B cell (primary cell): ENCODE data around the gene FOXM1. TPM values are rescaled to one million over a fixed set of nuclear protein-coding genes. Genes with fewer than 3 reads are reported as not detected.

ENCODE experiments used
- ATAC-seq: fragments of 200-7000 bp; cut with Tn5 transposase; one replicate; pipeline ENCODE4 v1.10.0; 2021; ENCODE audit warnings: low read depth, mild to moderate bottlenecking, moderate number of reproducible peaks, moderate library complexity
- CTCF ChIA-PET: fragments of 350-600 bp; sonication (Branson Sonifier 250); formaldehyde crosslinking; loops from one replicate; lab custom pipeline; 2021; ENCODE audit warnings: antibody characterized with exemption, inconsistent platforms; lab: Charles Lee
- POLR2A ChIA-PET: fragments of 350-600 bp; sonication (Branson Sonifier 250); formaldehyde crosslinking; loops from one replicate; lab custom pipeline; 2021; ENCODE audit warnings: antibody characterized with exemption; lab: Charles Lee
- DNase-seq: peaks from one replicate; pipeline ENCODE4 v3.0.0; 2013
- H2AFZ ChIP-seq: 2 replicates; pipeline ENCODE4 v1.6.1; 2012; ENCODE audit warnings: mild to moderate bottlenecking, low read depth, low read length; ENCODE audit not compliant: insufficient read depth, poor library complexity, severe bottlenecking
- H3K27ac ChIP-seq, 2 donors: 1 replicate in 1 of 2; 2 replicates in 1 of 2; pipeline ENCODE4 v1.5.1; 2012 to 2013; ENCODE audit warnings: low read length in 2 of 2, mild to moderate bottlenecking in 2 of 2, moderate library complexity in 1 of 2
- H3K27me3 ChIP-seq, 4 experiments: fragments of 200-600 bp in 1 of 4; sonication (generic) in 1 of 4; replicated peaks in 1 of 4; 1 replicate in 2 of 4; 2 replicates in 2 of 4; pipeline versions ENCODE4 v1.6.1 to v1.7.0; 2013 to 2016; ENCODE audit warnings: low read length in 3 of 4, mild to moderate bottlenecking in 2 of 4, mixed read lengths in 1 of 4, moderate library complexity in 1 of 4; ENCODE audit not compliant: insufficient read depth in 4 of 4, control insufficient read depth in 3 of 4; ENCODE audit errors: control extremely low read depth in 1 of 4
- H3K36me3 ChIP-seq, 2 experiments: replicated peaks in 1 of 2; 1 replicate in 1 of 2; 2 replicates in 1 of 2; pipeline versions ENCODE4 v1.6.1 to v1.7.1; 2013; ENCODE audit warnings: low read length in 1 of 2; ENCODE audit not compliant: insufficient read depth in 2 of 2, control insufficient read depth in 1 of 2; ENCODE audit errors: control extremely low read depth in 1 of 2, extremely low read depth in 1 of 2
- H3K4me1 ChIP-seq, 2 donors: fragments of 200-600 bp in 1 of 2; sonication (generic) in 1 of 2; 1 replicate in 1 of 2; 2 replicates in 1 of 2; pipeline versions ENCODE4 v1.5.1 to v1.6.1; 2013 to 2017; ENCODE audit warnings: low read length in 2 of 2; ENCODE audit not compliant: control insufficient read depth in 2 of 2, insufficient read depth in 2 of 2
- H3K4me2 ChIP-seq: replicated peaks from 2 replicates; pipeline ENCODE3; 2012; ENCODE audit warnings: mild to moderate bottlenecking, low read depth, low read length; ENCODE audit not compliant: poor library complexity, severe bottlenecking
- H3K4me3 ChIP-seq, 5 experiments: fragments of 200-600 bp in 1 of 5; sonication (generic) in 1 of 5; 1 replicate in 3 of 5; 2 replicates in 2 of 5; pipeline versions ENCODE4 v1.5.1 to v1.7.0; 2011 to 2016; ENCODE audit warnings: low read length in 4 of 5, mild to moderate bottlenecking in 4 of 5, low read depth in 2 of 5, control low read depth in 1 of 5, moderate library complexity in 1 of 5; ENCODE audit not compliant: insufficient read depth in 1 of 5; ENCODE audit errors: control extremely low read depth in 1 of 5, extremely low read depth in 1 of 5
- H3K79me2 ChIP-seq: fragments of 200-600 bp; sonication (generic); one replicate; pipeline ENCODE4 v1.6.0; 2016; ENCODE audit warnings: low read length; ENCODE audit not compliant: control insufficient read depth, insufficient read depth
- H3K9ac ChIP-seq: fragments of 200-600 bp; sonication (generic); 2 replicates; pipeline ENCODE4 v1.6.1; 2017; ENCODE audit warnings: mild to moderate bottlenecking, low read length, moderate library complexity
- H3K9me3 ChIP-seq, 3 donors: one replicate each; pipeline versions ENCODE4 v1.6.1 to v1.7.1; 2013; ENCODE audit warnings: low read length in 2 of 3; ENCODE audit not compliant: control insufficient read depth in 2 of 3, insufficient read depth in 1 of 3; ENCODE audit errors: control extremely low read depth in 1 of 3
- H4K20me1 ChIP-seq: 2 replicates; pipeline ENCODE4 v1.6.0; 2012; ENCODE audit warnings: mild to moderate bottlenecking, low read length; ENCODE audit not compliant: insufficient read depth, control insufficient read depth, poor library complexity, severe bottlenecking
- H3K27ac Mint-ChIP-seq: one replicate; pipeline ENCODE4 v1.8.0; 2021; ENCODE audit warnings: mixed read lengths
- H3K27me3 Mint-ChIP-seq: one replicate; pipeline ENCODE4 v1.8.0; 2021; ENCODE audit warnings: mixed read lengths
- H3K4me1 Mint-ChIP-seq: one replicate; pipeline ENCODE4 v1.8.0; 2021; ENCODE audit warnings: mixed read lengths
- H3K4me3 Mint-ChIP-seq: one replicate; pipeline ENCODE4 v1.8.0; 2021; ENCODE audit warnings: mixed read lengths
- H3K9me3 Mint-ChIP-seq: one replicate; pipeline ENCODE4 v1.8.0; 2022; ENCODE audit warnings: mixed read lengths; ENCODE audit not compliant: insufficient read depth
- EZH2 ChIP-seq: IDR thresholded peaks from 2 replicates; pipeline ENCODE4 v1.6.1; 2012; ENCODE audit warnings: borderline replicate concordance, low read depth, mild to moderate bottlenecking, moderate library complexity, low read length; ENCODE audit not compliant: insufficient read depth, poor library complexity, severe bottlenecking
- WGBS: methylation state at CpG from one replicate; pipeline ENCODE4 v1.1.5; 2013; ENCODE audit warnings: missing lambda C conversion rate; ENCODE audit not compliant: insufficient coverage; 5-methylcytosine and 5-hydroxymethylcytosine counted together
- intact Hi-C: fragments of 100-400 bp; cut with micrococcal nuclease; formaldehyde crosslinking; loops from one replicate; pipeline ENCODE4 v1.10.0; 2022
- polyA plus RNA-seq: library from polyadenylated mRNA; depleted of rRNA; stranded (reverse); fragments of >200 nt; gene quantifications from 2 replicates; pipeline ENCODE4 v1.2.3, GENCODE V29; 2012
- total RNA-seq, 2 donors: library from RNA; stranded (reverse); fragments of 120-200 nt in 1 of 2; gene quantifications; 1 replicate in 1 of 2; 2 replicates in 1 of 2; pipeline versions ENCODE4 v1.2.3 to v1.2.4, GENCODE V29; 2013 to 2022
- TF ChIP-seq, protein P1 (sequence below): fragments of 200-600 bp; IDR thresholded peaks from one replicate; pipeline ENCODE4 v1.8.0; 2022; ENCODE audit warnings: antibody characterized with exemption, mild to moderate bottlenecking

The FOXM1 gene
- total and polyA plus RNA-seq, 2 donors (not counting 1 experiment from before 2014, with no cell fraction given) = 0.67 to 0.84 TPM

- no peak for DNase-seq
- Histone ChIP-seq H3K9ac (no peak overlapping the region), H3K27me3 (no peaks in the 10 kb centered on the region), H4K20me1 (peaks cover 7% of the 10 kb centered on the region), H2AFZ (no peak overlapping the region), H3K4me2 (no peak overlapping the region), H3K4me3 (no peak overlapping the region), H3K36me3 (no peaks in the 10 kb centered on the region), H3K27ac (peak overlapping the region in 1 of 2 donors; percentile 51), H3K9me3 (peaks cover 0 to 6% (median 0%) of the 10 kb centered on the region in 3 donors), H3K4me1 (peaks cover 7 to 9% of the 10 kb centered on the region in 2 donors), H3K79me2 (peaks cover 21% of the 10 kb centered on the region)
- intact Hi-C loops = loop anchor here (5.0 kb wide), 2 partner anchors 157 to 192 kb away; partner anchors contain the start of gene TSPAN9
- ATAC-seq = no peak
- no peaks in the 10 kb centered on the region for H3K9me3 Mint-ChIP-seq
- no CpG with 5 or more reads among the region's 2 CpGs for WGBS
- peak overlapping the region; percentile 68 for H3K27ac Mint-ChIP-seq
- H3K4me3 Mint-ChIP-seq = no peak overlapping the region
- ChIA-PET POLR2A (interaction anchor here (1.2 kb wide), 1 partner anchor 193 kb away, joined by 9 read pairs; no protein-coding TSS in a partner anchor), CTCF (interaction anchor here (0.9 to 1.3 kb wide), 3 partner anchors 9 to 415 kb away, joined by 3 to 6 read pairs (median 5); no protein-coding TSS in a partner anchor)
- no peak for TF ChIP-seq EZH2
- TF ChIP-seq, protein P1, sequence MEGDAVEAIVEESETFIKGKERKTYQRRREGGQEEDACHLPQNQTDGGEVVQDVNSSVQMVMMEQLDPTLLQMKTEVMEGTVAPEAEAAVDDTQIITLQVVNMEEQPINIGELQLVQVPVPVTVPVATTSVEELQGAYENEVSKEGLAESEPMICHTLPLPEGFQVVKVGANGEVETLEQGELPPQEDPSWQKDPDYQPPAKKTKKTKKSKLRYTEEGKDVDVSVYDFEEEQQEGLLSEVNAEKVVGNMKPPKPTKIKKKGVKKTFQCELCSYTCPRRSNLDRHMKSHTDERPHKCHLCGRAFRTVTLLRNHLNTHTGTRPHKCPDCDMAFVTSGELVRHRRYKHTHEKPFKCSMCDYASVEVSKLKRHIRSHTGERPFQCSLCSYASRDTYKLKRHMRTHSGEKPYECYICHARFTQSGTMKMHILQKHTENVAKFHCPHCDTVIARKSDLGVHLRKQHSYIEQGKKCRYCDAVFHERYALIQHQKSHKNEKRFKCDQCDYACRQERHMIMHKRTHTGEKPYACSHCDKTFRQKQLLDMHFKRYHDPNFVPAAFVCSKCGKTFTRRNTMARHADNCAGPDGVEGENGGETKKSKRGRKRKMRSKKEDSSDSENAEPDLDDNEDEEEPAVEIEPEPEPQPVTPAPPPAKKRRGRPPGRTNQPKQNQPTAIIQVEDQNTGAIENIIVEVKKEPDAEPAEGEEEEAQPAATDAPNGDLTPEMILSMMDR = no peak
- no peaks in the 10 kb centered on the region for H3K27me3 Mint-ChIP-seq
- peaks cover 22% of the 10 kb centered on the region for H3K4me1 Mint-ChIP-seq
These were observed 7.8 kb upstream of the FOXM1 start for GRCh38 chr12:2884810-2885209.

- H3K4me1 Mint-ChIP-seq = peaks cover 35% of the 10 kb centered on the region
- no peaks in the 10 kb centered on the region for H3K9me3 ChIP-seq
- H3K9ac ChIP-seq = no peak overlapping the region
- POLR2A ChIA-PET = no interaction called here
- H3K9me3 Mint-ChIP-seq = no peaks in the 10 kb centered on the region
- H3K27me3 Mint-ChIP-seq = no peaks in the 10 kb centered on the region
- H3K4me2 ChIP-seq = no peak overlapping the region
- H3K36me3 ChIP-seq = no peaks in the 10 kb centered on the region
- H3K27ac Mint-ChIP-seq = no peak overlapping the region
- WGBS = 94% methylated on average over 3 of the region's 3 CpGs
- H4K20me1 ChIP-seq = peaks cover 3% of the 10 kb centered on the region
- no peak for TF ChIP-seq EZH2
- TF ChIP-seq, protein P1 = no peak
- peaks cover 20 to 27% of the 10 kb centered on the region in 2 donors for H3K4me1 ChIP-seq
- ATAC-seq (no peak), DNase-seq (no peak)
- peaks cover 56% of the 10 kb centered on the region for H3K79me2 ChIP-seq
- H3K4me3 Mint-ChIP-seq = peak overlapping the region; percentile 29
- intact Hi-C loops = loop anchor here (5.0 kb wide), 1 partner anchor 83 kb away; no protein-coding TSS in a partner anchor
- CTCF ChIA-PET = no interaction called here
- H3K27ac ChIP-seq = no peak overlapping the region
- no peak overlapping the region for H3K4me3 ChIP-seq
- no peak overlapping the region for H2AFZ ChIP-seq
- no peaks in the 10 kb centered on the region for H3K27me3 ChIP-seq
These were observed 2.9 kb upstream of the FOXM1 start for GRCh38 chr12:2879853-2880252.
